ENCODE measurements around the gene PLAC1.

PLAC1 gene

GRCh38 chrX:134631426-134632346, 26.6 kb downstream of the PLAC1 start:
- intact Hi-C loops (cut with DNase I; ENCODE audit: low total_unique reads), result no loop called here
- no peak overlapping the region for H3K27ac ChIP-seq
- peak in 1 of 2 donors; percentile 22 for DNase-seq

DNA sequence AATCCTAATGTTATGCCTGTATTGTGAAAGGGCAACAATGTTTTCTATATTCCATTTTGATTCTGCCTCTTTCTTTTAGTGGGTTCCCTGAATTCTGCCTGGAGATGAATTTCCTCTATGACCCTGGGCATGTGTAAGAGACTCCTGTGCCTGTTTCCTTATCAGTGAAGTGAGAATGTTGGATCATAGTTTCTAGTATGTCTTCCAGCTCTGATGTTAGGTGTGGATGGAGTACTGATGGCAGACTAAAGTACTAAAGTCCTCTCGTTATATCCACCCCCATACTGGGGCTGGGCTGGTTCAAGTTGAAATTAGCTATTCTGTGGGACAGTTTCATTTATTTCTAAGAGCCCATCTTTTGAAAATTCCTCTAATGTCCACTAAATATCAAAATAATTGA, 29.6 kb downstream of the PLAC1 start:
- H3K27ac ChIP-seq, result no peak overlapping the region
- no peaks in the 10 kb centered on the region for H3K36me3 ChIP-seq
- intact Hi-C loops (cut with DNase I; ENCODE audit: low total_unique reads), result no loop called here
- H3K27me3 ChIP-seq, result no peaks in the 10 kb centered on the region
- no peak overlapping the region for H3K4me3 ChIP-seq
- no peak for DNase-seq
- no peaks in the 10 kb centered on the region for H3K9me3 ChIP-seq
- no peak for TF ChIP-seq CTCF (IDR thresholded peaks at IDR 0.05)
- peaks cover 0 to 28% (median 1%) of the 10 kb centered on the region in 4 donors for H3K4me1 ChIP-seq

More at GRCh38 chrX:134631426-134632346, 26.6 kb downstream of the PLAC1 start:
- Histone ChIP-seq H3K27me3 (no peaks in the 10 kb centered on the region), H3K4me3 (no peak overlapping the region), H3K36me3 (no peaks in the 10 kb centered on the region), H3K4me1 (peaks cover 0 to 9% (median 0%) of the 10 kb centered on the region in 4 donors), H3K9me3 (no peaks in the 10 kb centered on the region)
- TF ChIP-seq CTCF (IDR thresholded peaks at IDR 0.05), result no peak

- no peaks in the 10 kb centered on the region for H3K36me3 ChIP-seq
- intact Hi-C loops (cut with DNase I; ENCODE audit: low total_unique reads), result no loop called here
- no peak overlapping the region for H3K27ac ChIP-seq
- no peak for TF ChIP-seq CTCF (IDR thresholded peaks at IDR 0.05)
- H3K27me3 ChIP-seq, result no peaks in the 10 kb centered on the region
- H3K4me1 ChIP-seq, result peaks cover 0 to 25% (median 1%) of the 10 kb centered on the region in 4 donors
- H3K4me3 ChIP-seq, result no peak overlapping the region
- H3K9me3 ChIP-seq, result no peaks in the 10 kb centered on the region
- peak; percentile 22 to 61 for DNase-seq
Measured at GRCh38 chrX:134626434-134626833, 31.8 kb downstream of the PLAC1 start.

DNA sequence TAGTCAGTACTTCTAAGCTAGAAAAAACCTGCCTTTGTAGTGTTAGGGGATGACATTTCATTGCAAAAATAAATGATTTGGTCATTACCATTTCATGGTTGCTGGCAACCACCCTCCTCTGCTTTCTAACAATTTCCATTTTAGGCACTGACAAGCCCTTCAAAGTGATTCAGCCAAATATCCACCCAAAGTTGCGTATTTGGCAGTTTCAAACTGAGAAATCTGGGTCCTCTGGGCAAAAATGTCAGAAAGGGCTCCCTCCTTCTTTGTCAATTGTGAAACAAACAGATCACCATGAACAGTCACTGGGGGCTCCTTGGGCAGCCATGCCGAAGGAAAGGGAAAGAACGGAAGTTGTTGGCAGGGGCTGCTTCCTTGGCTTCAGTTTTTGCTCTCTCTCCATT, 33.0 kb downstream of the PLAC1 start:
- Histone ChIP-seq H3K36me3 (no peaks in the 10 kb centered on the region), H3K4me3 (peak overlapping the region in 1 of 2 donors; percentile 14), H3K9me3 (no peaks in the 10 kb centered on the region), H3K4me1 (peaks cover 0 to 22% (median 1%) of the 10 kb centered on the region in 4 donors), H3K27me3 (no peaks in the 10 kb centered on the region), H3K27ac (peak overlapping the region in 1 of 2 donors; percentile 25)
- intact Hi-C loops (cut with DNase I; ENCODE audit: low total_unique reads), result no loop called here
- TF ChIP-seq CTCF (IDR thresholded peaks at IDR 0.05), result no peak
- peak; percentile 22 to 65 for DNase-seq

DNA sequence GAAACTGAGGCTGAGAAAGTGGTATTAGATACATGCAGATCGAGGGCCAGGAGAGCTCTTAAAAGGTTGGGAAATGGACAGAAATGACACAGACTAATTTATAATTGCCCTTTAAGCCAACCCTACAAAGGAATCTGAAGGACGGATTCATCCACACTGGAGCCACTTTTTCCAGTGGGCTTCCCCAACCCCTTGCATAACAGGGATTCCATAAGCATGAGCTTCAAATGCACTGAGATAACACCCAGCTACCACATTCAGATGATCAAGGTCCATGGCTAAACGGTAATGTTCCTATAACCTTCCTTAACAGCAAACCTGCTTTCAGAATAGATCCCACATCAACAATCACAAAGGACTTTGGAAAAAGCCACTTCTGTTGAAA, 34.2 kb downstream of the PLAC1 start:
- intact Hi-C loops (cut with DNase I; ENCODE audit: low total_unique reads), result no loop called here
- Histone ChIP-seq H3K36me3 (no peaks in the 10 kb centered on the region), H3K4me3 (no peak overlapping the region), H3K4me1 (peaks cover 0 to 22% (median 1%) of the 10 kb centered on the region in 4 donors), H3K9me3 (no peaks in the 10 kb centered on the region), H3K27me3 (no peaks in the 10 kb centered on the region), H3K27ac (no peak overlapping the region)
- no peak for DNase-seq
- no peak for TF ChIP-seq CTCF (IDR thresholded peaks at IDR 0.05)

Measured in tibial artery (tissue), 4 donors.